Kidney epithelial cell (primary cell): ENCODE results near the gene WBP2NL. TPM values are rescaled to one million over a fixed set of nuclear protein-coding genes. Genes with fewer than 3 reads are reported as not detected.

Experiments used
- DNase-seq: peaks from one replicate; pipeline ENCODE4 v3.0.0-alpha.2; 2010; ENCODE audit warnings: low read depth
- H3K27me3 ChIP-seq: 2 replicates; pipeline ENCODE4 v1.6.0; 2011; ENCODE audit warnings: low read length; ENCODE audit not compliant: control insufficient read depth, insufficient read depth
- H3K36me3 ChIP-seq: 2 replicates; pipeline ENCODE4 v1.5.1; 2011; ENCODE audit warnings: low read length; ENCODE audit not compliant: control insufficient read depth, insufficient read depth
- H3K4me3 ChIP-seq: 2 replicates; pipeline ENCODE4 v1.5.1; 2011; ENCODE audit warnings: low read depth, mild to moderate bottlenecking, control low read depth, low read length
- total RNA-seq: library from RNA; depleted of rRNA; stranded (reverse); fragments of >200 nt; gene quantifications from 2 replicates; pipeline ENCODE4 v1.2.3, GENCODE V29; 2015
- TF ChIP-seq, protein P1 (sequence below): IDR thresholded peaks from 2 replicates; pipeline ENCODE4 v1.5.1; 2011; ENCODE audit warnings: mild to moderate bottlenecking, moderate library complexity, low read length, control low read depth, inconsistent platforms; ENCODE audit not compliant: insufficient read depth, poor library complexity, severe bottlenecking

Gene WBP2NL
- total RNA-seq, 1 donor from 2014 or later: 2.6 TPM

DNA sequence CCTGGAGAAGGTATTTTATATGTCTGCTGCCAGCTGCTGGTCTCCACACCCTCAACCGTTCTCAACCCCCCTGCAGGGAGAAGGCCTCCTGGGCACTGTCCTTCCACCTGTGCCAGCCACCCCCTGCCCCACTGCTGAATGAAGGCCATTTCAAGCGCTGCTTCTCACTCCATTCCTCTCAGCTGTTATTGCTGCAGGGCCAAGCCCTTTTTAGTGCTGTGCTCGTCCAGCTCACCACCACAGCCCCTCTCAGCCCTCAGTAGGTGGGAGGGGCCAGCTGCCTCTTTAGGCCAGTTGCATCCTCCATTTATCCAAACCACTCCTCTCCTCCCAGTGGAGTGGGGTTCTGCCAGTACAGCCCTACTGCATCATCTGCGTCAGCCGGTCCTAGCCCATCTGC, 1.8 kb upstream of the WBP2NL start:
- no peak for DNase-seq
- Histone ChIP-seq H3K27me3 (no peaks in the 10 kb centered on the region), H3K36me3 (no peaks in the 10 kb centered on the region), H3K4me3 (no peak overlapping the region)
- TF ChIP-seq, protein P1, sequence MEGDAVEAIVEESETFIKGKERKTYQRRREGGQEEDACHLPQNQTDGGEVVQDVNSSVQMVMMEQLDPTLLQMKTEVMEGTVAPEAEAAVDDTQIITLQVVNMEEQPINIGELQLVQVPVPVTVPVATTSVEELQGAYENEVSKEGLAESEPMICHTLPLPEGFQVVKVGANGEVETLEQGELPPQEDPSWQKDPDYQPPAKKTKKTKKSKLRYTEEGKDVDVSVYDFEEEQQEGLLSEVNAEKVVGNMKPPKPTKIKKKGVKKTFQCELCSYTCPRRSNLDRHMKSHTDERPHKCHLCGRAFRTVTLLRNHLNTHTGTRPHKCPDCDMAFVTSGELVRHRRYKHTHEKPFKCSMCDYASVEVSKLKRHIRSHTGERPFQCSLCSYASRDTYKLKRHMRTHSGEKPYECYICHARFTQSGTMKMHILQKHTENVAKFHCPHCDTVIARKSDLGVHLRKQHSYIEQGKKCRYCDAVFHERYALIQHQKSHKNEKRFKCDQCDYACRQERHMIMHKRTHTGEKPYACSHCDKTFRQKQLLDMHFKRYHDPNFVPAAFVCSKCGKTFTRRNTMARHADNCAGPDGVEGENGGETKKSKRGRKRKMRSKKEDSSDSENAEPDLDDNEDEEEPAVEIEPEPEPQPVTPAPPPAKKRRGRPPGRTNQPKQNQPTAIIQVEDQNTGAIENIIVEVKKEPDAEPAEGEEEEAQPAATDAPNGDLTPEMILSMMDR: no peak

DNA sequence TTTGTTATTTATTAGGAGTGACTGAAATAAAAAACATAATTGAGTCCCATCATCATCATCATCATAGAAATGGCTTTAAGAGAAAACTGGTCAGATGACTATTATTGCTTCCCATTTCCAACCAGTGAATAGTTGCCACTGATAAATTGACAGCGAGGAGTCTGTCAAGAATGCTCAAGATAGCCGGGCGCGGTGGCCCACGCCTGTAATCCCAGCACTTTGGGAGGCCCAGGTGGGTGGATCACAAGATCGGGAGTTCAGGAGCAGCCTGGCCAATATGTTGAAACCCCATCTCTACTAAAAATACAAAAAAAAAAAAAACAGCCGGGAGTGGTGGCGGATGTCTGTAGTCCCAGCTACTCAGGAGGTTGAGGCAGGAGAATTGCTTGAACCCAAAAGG, 1.9 kb downstream of the WBP2NL start:
- Histone ChIP-seq H3K27me3 (no peaks in the 10 kb centered on the region), H3K36me3 (no peaks in the 10 kb centered on the region), H3K4me3 (no peak overlapping the region)

DNA sequence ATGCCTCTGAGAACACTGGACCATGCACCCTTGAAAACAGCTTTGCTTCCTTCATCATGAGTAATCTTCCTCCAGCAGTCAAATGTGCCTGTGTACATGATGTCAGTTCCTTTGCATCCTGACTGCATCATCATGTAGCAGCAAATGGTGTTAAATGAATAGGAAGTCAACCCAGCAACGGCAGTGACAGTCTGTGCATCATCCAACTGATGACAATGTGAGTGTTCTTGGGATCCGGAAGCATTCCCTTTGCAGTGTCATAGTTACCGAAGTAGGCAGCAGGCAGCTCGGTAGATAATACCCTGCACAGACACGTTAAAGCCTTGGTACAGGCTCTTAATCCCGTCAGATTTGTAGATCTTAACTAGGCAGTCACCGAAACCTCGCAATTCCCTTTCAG, 2.5 kb downstream of the WBP2NL start:
- no peak overlapping the region for H3K4me3 ChIP-seq
- TF ChIP-seq, protein P1: no peak
- no peaks in the 10 kb centered on the region for H3K27me3 ChIP-seq
- H3K36me3 ChIP-seq: no peaks in the 10 kb centered on the region
- DNase-seq: no peak

More for the DNA sequence above, 1.9 kb downstream of the WBP2NL start:
- TF ChIP-seq, protein P1: no peak
- DNase-seq: no peak

GRCh38 chr22:42001706-42002105, 3.1 kb downstream of the WBP2NL start:
- DNase-seq: no peak
- Histone ChIP-seq H3K4me3 (no peak overlapping the region), H3K27me3 (no peaks in the 10 kb centered on the region), H3K36me3 (no peaks in the 10 kb centered on the region)
- TF ChIP-seq, protein P1: no peak

GRCh38 chr22:42007922-42008321, 9.3 kb downstream of the WBP2NL start:
- H3K27me3 ChIP-seq: no peaks in the 10 kb centered on the region
- no peak overlapping the region for H3K4me3 ChIP-seq
- TF ChIP-seq, protein P1: no peak
- H3K36me3 ChIP-seq: no peaks in the 10 kb centered on the region
- DNase-seq: no peak

DNA sequence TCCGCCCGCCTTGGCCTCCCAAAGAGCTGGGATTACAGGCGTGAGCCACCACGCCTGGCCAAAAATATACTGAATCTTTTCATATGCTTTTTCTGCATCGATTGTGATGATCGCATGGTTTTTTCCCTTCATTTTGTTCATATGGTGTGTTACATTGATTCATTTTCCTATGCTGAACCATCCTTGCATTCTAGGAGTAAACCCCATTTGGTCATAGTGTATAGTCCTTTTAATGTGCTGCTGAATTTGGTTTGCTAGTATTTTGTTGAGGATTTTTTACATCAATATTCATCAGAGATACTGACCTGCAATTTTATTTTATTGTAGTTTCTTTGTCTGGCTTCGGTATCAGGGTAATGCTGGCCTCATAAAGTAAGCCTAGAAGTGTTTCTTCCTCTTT, 12.2 kb downstream of the WBP2NL start:
- DNase-seq: no peak
- no peaks in the 10 kb centered on the region for H3K36me3 ChIP-seq
- no peak overlapping the region for H3K4me3 ChIP-seq
- TF ChIP-seq, protein P1: no peak
- no peaks in the 10 kb centered on the region for H3K27me3 ChIP-seq
